Breast epithelium (tissue), 3 donors: Measurements from ENCODE around the gene BRS3.

ENCODE experiments used
- CTCF ChIP-seq, 3 donors: fragments of 450-650 bp; IDR thresholded peaks; one replicate each; pipeline ENCODE4 v1.5.1; 2016 to 2017; ENCODE audit warnings: antibody characterized with exemption in 3 of 3, mild to moderate bottlenecking in 3 of 3, moderate library complexity in 3 of 3
- POLR2A ChIP-seq: fragments of 450-650 bp; IDR thresholded peaks from one replicate; pipeline ENCODE4 v1.6.1; 2016; ENCODE audit warnings: antibody characterized with exemption, mild to moderate bottlenecking, moderate library complexity
- POLR2AphosphoS5 ChIP-seq, 3 donors: sonication (generic); formaldehyde crosslinking; IDR thresholded peaks; one replicate each; pipeline ENCODE4 v1.6.1; 2017; ENCODE audit warnings: antibody characterized with exemption in 3 of 3

- TF ChIP-seq CTCF (IDR thresholded peaks at IDR 0.05) (no peak), POLR2A (no peak), POLR2AphosphoS5 (IDR thresholded peaks at IDR 0.05) (no peak)
Measured at GRCh38 chrX:136476501-136476900, 11.2 kb upstream of the BRS3 start.
